Vagina (tissue), 2 donors: ENCODE data around the gene YES1. TPM values are rescaled to one million over a fixed set of nuclear protein-coding genes. Genes with fewer than 3 reads are reported as not detected.

Experiments used
- DNase-seq, 2 donors: peaks; one replicate each; pipeline ENCODE4 v3.0.0-alpha.2; 2017; ENCODE audit errors: extremely low spot score in 2 of 2
- H3K27ac ChIP-seq: fragments of 200-600 bp; sonication (generic); one replicate; pipeline ENCODE4 v1.5.1; 2019
- H3K27me3 ChIP-seq: fragments of 200-600 bp; sonication (generic); one replicate; pipeline ENCODE4 v1.5.1; 2019
- H3K36me3 ChIP-seq, 2 donors: fragments of 200-600 bp; sonication (generic); one replicate each; pipeline ENCODE4 v1.5.1; 2017 to 2019
- H3K4me1 ChIP-seq: fragments of 200-600 bp; sonication (generic); one replicate; pipeline ENCODE4 v1.5.1; 2019
- H3K4me3 ChIP-seq, 2 donors: fragments of 200-600 bp; sonication (generic); 1 replicate in 1 of 2; 2 replicates in 1 of 2; pipeline ENCODE4 v1.5.1; 2016 to 2019
- H3K9me3 ChIP-seq: fragments of 200-600 bp; sonication (generic); one replicate; pipeline ENCODE4 v1.5.1; 2019
- POLR2A ChIP-seq, 2 donors: fragments of 450-650 bp; IDR thresholded peaks; one replicate each; pipeline ENCODE4 v1.6.1; 2017; ENCODE audit warnings: antibody characterized with exemption in 2 of 2, mild to moderate bottlenecking in 2 of 2, moderate library complexity in 2 of 2
- POLR2AphosphoS5 ChIP-seq, 2 donors: sonication (generic); formaldehyde crosslinking; IDR thresholded peaks; one replicate each; pipeline ENCODE4 v1.9.0; 2017; ENCODE audit warnings: antibody characterized with exemption in 2 of 2, mild to moderate bottlenecking in 2 of 2, low read depth in 1 of 2; ENCODE audit not compliant: insufficient read depth in 1 of 2
- intact Hi-C: fragments of 100-400 bp; cut with DNase I; formaldehyde crosslinking; loops from one replicate; pipeline ENCODE4 v1.15.1; 2023
- total RNA-seq: library from RNA; depleted of rRNA; stranded (reverse); fragments of >200 nt; gene quantifications from one replicate; pipeline ENCODE4 v1.2.3, GENCODE V29; 2016
- TF ChIP-seq, protein P1 (sequence below), 3 experiments: fragments of 450-650 bp in 2 of 3; fragments of 200-600 bp in 1 of 3; sonication (generic) in 1 of 3; IDR thresholded peaks; one replicate each; pipeline ENCODE4 v1.5.1; 2017 to 2019; ENCODE audit warnings: antibody characterized with exemption in 3 of 3, mild to moderate bottlenecking in 2 of 3, moderate library complexity in 2 of 3

The YES1 gene
- total RNA-seq, 1 donor from 2014 or later, result 92.1 TPM

DNA sequence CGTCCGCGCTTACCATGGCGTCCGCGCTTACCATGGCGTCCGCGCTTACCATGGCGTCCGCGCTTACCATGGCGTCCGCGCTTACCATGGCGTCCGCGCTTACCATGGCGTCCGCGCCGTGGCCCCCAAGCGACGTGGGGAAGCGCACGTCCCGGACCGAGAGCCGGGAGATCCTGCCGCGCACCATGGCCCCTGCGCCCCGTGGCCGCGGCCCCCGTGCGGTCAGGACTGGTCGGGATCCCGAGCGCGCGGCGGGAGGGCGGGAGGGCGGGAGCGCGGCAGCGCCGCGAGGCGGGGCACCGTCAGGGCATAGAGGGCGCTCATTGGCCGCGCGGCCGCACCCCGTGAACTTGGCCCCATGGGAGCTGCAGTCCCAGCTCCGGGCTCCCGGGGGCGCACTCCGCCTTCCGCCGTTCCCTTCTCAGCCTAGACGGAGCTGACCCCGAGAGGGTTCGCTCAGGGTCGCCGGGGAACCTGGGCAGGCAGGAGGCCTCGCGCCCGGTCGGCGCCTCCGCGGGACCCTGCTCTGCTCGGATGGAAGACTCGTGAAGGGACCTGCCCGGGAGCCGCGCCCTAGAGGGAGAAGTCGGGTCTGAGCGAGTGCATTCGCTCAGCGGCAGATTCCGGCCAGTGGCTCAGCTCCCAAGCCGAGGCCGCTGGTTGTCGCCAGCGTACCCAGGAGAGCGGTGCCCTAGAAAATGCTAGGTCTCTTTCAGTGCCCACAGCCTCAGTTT lies 99.5 kb downstream of the YES1 start, which contains the start of gene ENOSF1:
TSS of gene ENOSF1 (minus strand) at position 230 of the 734 bp plus-strand sequence. CDS start at position 187, 43 bp downstream.
- Histone ChIP-seq H3K4me1 (peaks cover 23% of the 10 kb centered on the region), H3K27me3 (no peaks in the 10 kb centered on the region), H3K36me3 (no peaks in the 10 kb centered on the region), H3K4me3 (peak within 1 kb of the TSS; percentile 53 to 56), H3K27ac (peak within 1 kb of the TSS; percentile 47), H3K9me3 (no peaks in the 10 kb centered on the region)
- DNase-seq, result no peak
- TF ChIP-seq POLR2AphosphoS5 (IDR thresholded peaks at IDR 0.05; ENCODE audit: insufficient read depth in 1 of 2, low read depth in 1 of 2) (no peak), POLR2A (IDR thresholded peaks at IDR 0.05) (peak in 1 of 2 donors; percentile 19)
- TF ChIP-seq, protein P1, sequence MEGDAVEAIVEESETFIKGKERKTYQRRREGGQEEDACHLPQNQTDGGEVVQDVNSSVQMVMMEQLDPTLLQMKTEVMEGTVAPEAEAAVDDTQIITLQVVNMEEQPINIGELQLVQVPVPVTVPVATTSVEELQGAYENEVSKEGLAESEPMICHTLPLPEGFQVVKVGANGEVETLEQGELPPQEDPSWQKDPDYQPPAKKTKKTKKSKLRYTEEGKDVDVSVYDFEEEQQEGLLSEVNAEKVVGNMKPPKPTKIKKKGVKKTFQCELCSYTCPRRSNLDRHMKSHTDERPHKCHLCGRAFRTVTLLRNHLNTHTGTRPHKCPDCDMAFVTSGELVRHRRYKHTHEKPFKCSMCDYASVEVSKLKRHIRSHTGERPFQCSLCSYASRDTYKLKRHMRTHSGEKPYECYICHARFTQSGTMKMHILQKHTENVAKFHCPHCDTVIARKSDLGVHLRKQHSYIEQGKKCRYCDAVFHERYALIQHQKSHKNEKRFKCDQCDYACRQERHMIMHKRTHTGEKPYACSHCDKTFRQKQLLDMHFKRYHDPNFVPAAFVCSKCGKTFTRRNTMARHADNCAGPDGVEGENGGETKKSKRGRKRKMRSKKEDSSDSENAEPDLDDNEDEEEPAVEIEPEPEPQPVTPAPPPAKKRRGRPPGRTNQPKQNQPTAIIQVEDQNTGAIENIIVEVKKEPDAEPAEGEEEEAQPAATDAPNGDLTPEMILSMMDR (IDR thresholded peaks at IDR 0.05), result peak; percentile 33 to 70 (median 67)
- intact Hi-C loops, result no loop called here

DNA sequence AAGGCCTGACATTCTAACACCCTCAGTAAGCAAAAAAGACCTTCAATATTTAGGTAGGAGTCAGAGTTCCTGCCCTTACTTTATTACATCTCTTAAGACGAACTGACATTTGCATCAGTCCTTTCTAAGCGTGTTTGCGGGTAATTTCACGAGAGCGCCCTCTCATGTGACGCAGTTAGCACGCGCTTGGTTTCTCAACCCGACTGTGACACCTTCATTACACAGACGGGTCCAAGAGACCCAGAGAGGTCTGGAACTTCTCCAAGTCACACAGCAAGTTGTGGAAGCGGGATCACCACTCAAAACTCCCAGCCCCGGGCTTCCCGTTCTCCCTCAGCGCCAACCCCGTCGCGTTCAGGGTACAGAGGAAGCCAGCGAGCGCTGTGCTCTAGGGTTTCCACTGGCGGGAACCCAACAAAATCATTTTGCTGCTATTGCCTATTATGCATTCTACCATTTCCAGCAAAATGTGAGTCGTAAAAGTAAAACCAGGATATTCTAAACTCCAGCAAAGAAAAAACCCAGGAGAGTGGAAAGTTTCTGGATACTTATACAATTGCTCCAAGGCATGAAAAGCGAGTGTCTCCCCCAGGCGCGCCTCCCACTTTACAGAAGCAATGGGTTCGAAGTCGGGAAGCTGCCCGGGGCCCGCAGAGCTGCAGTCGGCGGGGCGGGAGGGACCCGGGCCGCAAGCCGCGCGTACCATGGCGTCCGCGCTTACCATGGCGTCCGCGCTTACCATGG lies 100.2 kb downstream of the YES1 start:
- Histone ChIP-seq H3K4me3 (peak overlapping the region; percentile 53 to 56), H3K36me3 (no peaks in the 10 kb centered on the region), H3K9me3 (no peaks in the 10 kb centered on the region), H3K4me1 (peaks cover 23% of the 10 kb centered on the region), H3K27ac (peak overlapping the region; percentile 47), H3K27me3 (no peaks in the 10 kb centered on the region)
- TF ChIP-seq POLR2A (IDR thresholded peaks at IDR 0.05) (no peak), POLR2AphosphoS5 (IDR thresholded peaks at IDR 0.05; ENCODE audit: insufficient read depth in 1 of 2, low read depth in 1 of 2) (peak; percentile 76 to 84)
- no peak for DNase-seq
- intact Hi-C loops, result no loop called here

DNA sequence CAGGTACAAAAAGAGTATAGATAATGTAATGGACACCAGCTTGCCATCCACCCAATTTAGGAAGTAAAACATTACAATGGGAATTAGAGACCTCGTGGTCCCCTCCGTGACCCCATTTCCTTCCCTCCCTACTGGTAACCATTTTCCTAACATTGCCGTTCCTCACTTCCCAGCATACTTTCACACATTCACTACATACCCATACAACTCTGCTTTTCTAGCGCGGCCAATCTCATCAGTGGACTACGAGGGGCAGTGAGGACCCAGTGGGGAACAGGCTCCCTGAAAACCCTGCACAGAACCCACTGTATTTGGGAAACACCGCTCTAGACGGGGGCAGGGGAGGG lies 100.8 kb downstream of the YES1 start:
- DNase-seq, result no peak
- intact Hi-C loops, result no loop called here
- TF ChIP-seq POLR2AphosphoS5 (IDR thresholded peaks at IDR 0.05; ENCODE audit: insufficient read depth in 1 of 2, low read depth in 1 of 2), result no peak
- TF ChIP-seq, protein P1 (IDR thresholded peaks at IDR 0.05), result no peak
- TF ChIP-seq POLR2A (IDR thresholded peaks at IDR 0.05), result no peak
- peak overlapping the region; percentile 53 to 56 for H3K4me3 ChIP-seq
- H3K27ac ChIP-seq, result peak overlapping the region; percentile 47
- no peaks in the 10 kb centered on the region for H3K27me3 ChIP-seq
- H3K4me1 ChIP-seq, result peaks cover 23% of the 10 kb centered on the region
- H3K9me3 ChIP-seq, result no peaks in the 10 kb centered on the region
- H3K36me3 ChIP-seq, result peaks cover 0 to under 1% of the 10 kb centered on the region in 2 donors

DNA sequence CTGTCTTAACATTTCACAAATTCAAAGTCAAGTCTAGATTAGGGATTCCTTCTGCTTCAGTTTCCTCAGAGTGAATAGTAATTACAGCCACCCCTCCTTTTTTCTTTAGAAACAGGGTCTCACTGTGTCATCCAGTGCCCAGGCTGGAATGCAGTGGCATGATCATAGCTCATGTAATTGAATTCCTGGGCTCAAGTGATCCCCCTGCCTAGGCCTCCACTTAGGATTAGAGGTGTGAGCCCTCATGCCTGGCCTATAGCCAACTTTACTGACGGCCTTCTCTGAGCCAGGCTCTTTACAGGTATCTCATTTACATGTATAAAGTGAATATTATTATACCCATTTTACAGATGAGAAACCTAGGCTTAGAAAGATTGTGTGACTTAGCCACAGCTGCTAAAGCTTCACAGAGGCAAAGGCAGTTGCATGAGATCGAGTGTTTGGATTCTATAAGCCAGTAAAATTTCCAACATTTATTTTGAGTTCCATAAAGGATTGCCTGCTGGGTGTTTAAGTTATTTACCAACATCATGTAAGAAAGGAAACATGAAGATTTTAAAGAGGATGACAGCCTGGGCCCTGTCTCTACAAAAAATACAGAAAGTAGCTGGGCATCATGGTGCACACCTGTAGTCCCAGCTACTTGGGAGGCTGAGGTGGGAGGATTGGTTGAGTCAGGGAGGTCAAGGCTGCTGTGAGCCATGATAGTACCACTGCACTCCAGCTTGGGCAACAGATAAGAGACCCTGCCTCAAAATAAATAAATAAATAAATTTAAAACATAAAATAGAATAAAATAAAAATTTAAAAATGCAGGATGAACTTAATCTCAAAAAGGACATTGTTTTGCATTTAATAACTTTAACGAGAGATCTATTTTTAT lies 101.4 kb downstream of the YES1 start:
- intact Hi-C loops, result no loop called here
- TF ChIP-seq, protein P1 (IDR thresholded peaks at IDR 0.05), result no peak
- no peak for TF ChIP-seq POLR2AphosphoS5 (IDR thresholded peaks at IDR 0.05; ENCODE audit: insufficient read depth in 1 of 2, low read depth in 1 of 2)
- no peak for TF ChIP-seq POLR2A (IDR thresholded peaks at IDR 0.05)
- Histone ChIP-seq H3K4me1 (peaks cover 23% of the 10 kb centered on the region), H3K9me3 (no peaks in the 10 kb centered on the region), H3K27me3 (no peaks in the 10 kb centered on the region), H3K4me3 (peak overlapping the region in 1 of 2 donors; percentile 53), H3K36me3 (peaks cover 0 to 7% of the 10 kb centered on the region in 2 donors), H3K27ac (peak overlapping the region; percentile 47)
- no peak for DNase-seq

DNA sequence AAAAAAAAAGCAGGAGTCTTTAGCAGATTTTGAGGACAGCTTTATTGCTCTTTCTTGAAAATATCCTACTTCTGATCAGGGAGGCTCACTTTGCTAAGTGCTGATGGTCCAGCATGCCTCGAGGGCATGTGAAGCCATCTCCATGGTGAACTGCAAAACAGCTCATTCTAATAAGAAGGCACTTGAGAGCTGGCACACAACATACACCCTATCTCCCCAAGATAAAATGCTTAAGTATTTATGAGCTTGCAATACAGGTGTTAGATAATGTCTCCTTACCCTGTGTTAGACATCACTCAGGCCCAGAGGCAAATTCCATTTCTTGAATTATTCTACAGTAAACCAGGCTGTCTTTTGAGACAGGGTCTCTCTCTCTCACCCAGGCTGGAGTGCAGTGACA lies 102.3 kb downstream of the YES1 start:
- H3K27me3 ChIP-seq, result no peaks in the 10 kb centered on the region
- H3K9me3 ChIP-seq, result no peaks in the 10 kb centered on the region
- H3K4me1 ChIP-seq, result peaks cover 23% of the 10 kb centered on the region
- DNase-seq, result no peak
- intact Hi-C loops, result no loop called here
- H3K27ac ChIP-seq, result no peak overlapping the region
- TF ChIP-seq, protein P1 (IDR thresholded peaks at IDR 0.05), result no peak
- TF ChIP-seq POLR2A (IDR thresholded peaks at IDR 0.05) (no peak), POLR2AphosphoS5 (IDR thresholded peaks at IDR 0.05; ENCODE audit: insufficient read depth in 1 of 2, low read depth in 1 of 2) (no peak)
- H3K4me3 ChIP-seq, result no peak overlapping the region
- H3K36me3 ChIP-seq, result peaks cover 0 to 9% of the 10 kb centered on the region in 2 donors
